ENCODE data around the gene TFDP2.
A peak's percentile ranks its signal among the peaks of the same experiment; 100 is the strongest.

The TFDP2 gene

GRCh38 chr3:142165194-142165593 is 15.8 kb upstream of the TFDP2 start:
- no peak for TF ChIP-seq CTCF (conservative IDR thresholded peaks at IDR 0.05; ENCODE audit: control insufficient read depth, insufficient read depth, low read depth, low read length)
- no peak for DNase-seq (ENCODE audit: low read depth)
- no peak overlapping the region for H3K4me3 ChIP-seq (ENCODE audit: control insufficient read depth, low read depth, low read length)

- no peak for TF ChIP-seq CTCF (conservative IDR thresholded peaks at IDR 0.05; ENCODE audit: control insufficient read depth, insufficient read depth, low read depth, low read length)
- no peak overlapping the region for H3K4me3 ChIP-seq (ENCODE audit: control insufficient read depth, low read depth, low read length)
- no peak for DNase-seq (ENCODE audit: low read depth)
Measured at GRCh38 chr3:142159083-142159740, 9.9 kb upstream of the TFDP2 start.

- TF ChIP-seq CTCF (conservative IDR thresholded peaks at IDR 0.05; ENCODE audit: control insufficient read depth, insufficient read depth, low read depth, low read length), result no peak
- DNase-seq (ENCODE audit: low read depth), result no peak
- H3K4me3 ChIP-seq (ENCODE audit: control insufficient read depth, low read depth, low read length), result no peak overlapping the region
Measured at GRCh38 chr3:142154186-142154585, 4.8 kb upstream of the TFDP2 start.

GRCh38 chr3:142152384-142152783 is 3.0 kb upstream of the TFDP2 start:
- DNase-seq (ENCODE audit: low read depth), result no peak
- no peak overlapping the region for H3K4me3 ChIP-seq (ENCODE audit: control insufficient read depth, low read depth, low read length)
- peak; percentile 14 for TF ChIP-seq CTCF (conservative IDR thresholded peaks at IDR 0.05; ENCODE audit: control insufficient read depth, insufficient read depth, low read depth, low read length)

- no peak overlapping the region for H3K4me3 ChIP-seq (ENCODE audit: control insufficient read depth, low read depth, low read length)
- no peak for TF ChIP-seq CTCF (conservative IDR thresholded peaks at IDR 0.05; ENCODE audit: control insufficient read depth, insufficient read depth, low read depth, low read length)
- no peak for DNase-seq (ENCODE audit: low read depth)
Measured at GRCh38 chr3:142151828-142152227, 2.5 kb upstream of the TFDP2 start.

GRCh38 chr3:142151240-142151639 is 1.9 kb upstream of the TFDP2 start:
- no peak for DNase-seq (ENCODE audit: low read depth)
- no peak overlapping the region for H3K4me3 ChIP-seq (ENCODE audit: control insufficient read depth, low read depth, low read length)
- no peak for TF ChIP-seq CTCF (conservative IDR thresholded peaks at IDR 0.05; ENCODE audit: control insufficient read depth, insufficient read depth, low read depth, low read length)

- no peak for DNase-seq (ENCODE audit: low read depth)
- TF ChIP-seq CTCF (conservative IDR thresholded peaks at IDR 0.05; ENCODE audit: control insufficient read depth, insufficient read depth, low read depth, low read length), result no peak
Measured at GRCh38 chr3:142150271-142150670, 927 bp upstream of the TFDP2 start.

More at GRCh38 chr3:142150271-142150670, 927 bp upstream of the TFDP2 start:
- no peak overlapping the region for H3K4me3 ChIP-seq (ENCODE audit: control insufficient read depth, low read depth, low read length)
